Neural progenitor cell (in vitro differentiated cells): ENCODE results near the gene NEGR1. TPM values are rescaled to one million over a fixed set of nuclear protein-coding genes. Genes with fewer than 3 reads are reported as not detected.

Source experiments
- DNase-seq: peaks from one replicate; pipeline ENCODE4 v3.0.0-alpha.2; 2016; ENCODE audit warnings: low spot score
- H2AFZ ChIP-seq: fragments of 200-600 bp; sonication (generic); replicated peaks from 2 replicates; pipeline ENCODE4 v1.6.1; 2016; ENCODE audit warnings: antibody characterized with exemption
- H3F3A ChIP-seq: fragments of 200-600 bp; sonication (generic); 2 replicates; pipeline ENCODE4 v1.6.1; 2016; ENCODE audit warnings: antibody characterized with exemption, low read depth
- H3K27ac ChIP-seq: fragments of 200-600 bp; sonication (generic); 2 replicates; pipeline ENCODE4 v1.5.1; 2016; ENCODE audit warnings: mild to moderate bottlenecking
- H3K27me3 ChIP-seq: fragments of 200-600 bp; sonication (generic); 2 replicates; pipeline ENCODE4 v1.6.1; 2016; ENCODE audit warnings: mild to moderate bottlenecking, moderate library complexity
- H3K36me3 ChIP-seq: fragments of 200-600 bp; sonication (generic); 2 replicates; pipeline ENCODE4 v1.5.1; 2016
- H3K4me1 ChIP-seq: fragments of 200-600 bp; sonication (generic); 2 replicates; pipeline ENCODE4 v1.6.1; 2016; ENCODE audit warnings: mixed run types
- H3K4me2 ChIP-seq: fragments of 200-600 bp; sonication (generic); 2 replicates; pipeline ENCODE4 v1.6.1; 2016
- H3K4me3 ChIP-seq: fragments of 200-600 bp; sonication (generic); 2 replicates; pipeline ENCODE4 v1.5.1; 2016
- H3K79me2 ChIP-seq: fragments of 200-600 bp; sonication (generic); 2 replicates; pipeline ENCODE4 v1.6.1; 2016; ENCODE audit warnings: low read depth
- H3K9ac ChIP-seq: fragments of 200-600 bp; sonication (generic); 2 replicates; pipeline ENCODE4 v1.6.1; 2016
- H3K9me3 ChIP-seq: fragments of 200-600 bp; sonication (generic); 2 replicates; pipeline ENCODE4 v1.5.1; 2016; ENCODE audit warnings: low read depth
- H4K20me1 ChIP-seq: fragments of 200-600 bp; sonication (generic); 2 replicates; pipeline ENCODE4 v1.6.1; 2016; ENCODE audit warnings: low read depth
- H3K27ac Mint-ChIP-seq: 3 replicates; pipeline ENCODE4 v1.8.0; 2021; ENCODE audit warnings: mixed read lengths
- H3K27me3 Mint-ChIP-seq: 2 replicates; pipeline ENCODE4 v1.8.0; 2022; ENCODE audit warnings: low read depth, mild to moderate bottlenecking, inconsistent platforms, moderate library complexity, mixed read lengths; ENCODE audit not compliant: insufficient read depth
- H3K36me3 Mint-ChIP-seq: 3 replicates; pipeline ENCODE4 v1.8.0; 2021; ENCODE audit warnings: mixed read lengths
- H3K4me1 Mint-ChIP-seq: 3 replicates; pipeline ENCODE4 v1.8.0; 2021; ENCODE audit warnings: mixed read lengths
- H3K4me3 Mint-ChIP-seq: 3 replicates; pipeline ENCODE4 v1.8.0; 2021; ENCODE audit warnings: mild to moderate bottlenecking, moderate library complexity, mixed read lengths
- H3K9me3 Mint-ChIP-seq: 3 replicates; pipeline ENCODE4 v1.8.0; 2020; ENCODE audit warnings: mixed read lengths
- EZH2 ChIP-seq: fragments of 200-600 bp; sonication (generic); IDR thresholded peaks from 2 replicates; pipeline ENCODE4 v1.6.1; 2017; ENCODE audit warnings: antibody characterized with exemption, mild to moderate bottlenecking, moderate library complexity
- EZH2phosphoT487 ChIP-seq: fragments of 200-600 bp; sonication (generic); IDR thresholded peaks from 2 replicates; pipeline ENCODE4 v1.6.1; 2017; ENCODE audit warnings: antibody characterized with exemption
- total RNA-seq: library from RNA; depleted of rRNA; stranded (reverse); fragments of >200 nt; gene quantifications from 2 replicates; pipeline ENCODE4 v1.2.3, GENCODE V29; 2015; ENCODE audit warnings: low replicate concordance
- TF ChIP-seq, protein P1 (sequence below): fragments of 200-600 bp; sonication (generic); IDR thresholded peaks from 2 replicates; pipeline ENCODE4 v1.5.1; 2017; ENCODE audit warnings: antibody characterized with exemption, mild to moderate bottlenecking

Gene NEGR1
- total RNA-seq, 1 donor from 2014 or later = 0.62 TPM

DNA sequence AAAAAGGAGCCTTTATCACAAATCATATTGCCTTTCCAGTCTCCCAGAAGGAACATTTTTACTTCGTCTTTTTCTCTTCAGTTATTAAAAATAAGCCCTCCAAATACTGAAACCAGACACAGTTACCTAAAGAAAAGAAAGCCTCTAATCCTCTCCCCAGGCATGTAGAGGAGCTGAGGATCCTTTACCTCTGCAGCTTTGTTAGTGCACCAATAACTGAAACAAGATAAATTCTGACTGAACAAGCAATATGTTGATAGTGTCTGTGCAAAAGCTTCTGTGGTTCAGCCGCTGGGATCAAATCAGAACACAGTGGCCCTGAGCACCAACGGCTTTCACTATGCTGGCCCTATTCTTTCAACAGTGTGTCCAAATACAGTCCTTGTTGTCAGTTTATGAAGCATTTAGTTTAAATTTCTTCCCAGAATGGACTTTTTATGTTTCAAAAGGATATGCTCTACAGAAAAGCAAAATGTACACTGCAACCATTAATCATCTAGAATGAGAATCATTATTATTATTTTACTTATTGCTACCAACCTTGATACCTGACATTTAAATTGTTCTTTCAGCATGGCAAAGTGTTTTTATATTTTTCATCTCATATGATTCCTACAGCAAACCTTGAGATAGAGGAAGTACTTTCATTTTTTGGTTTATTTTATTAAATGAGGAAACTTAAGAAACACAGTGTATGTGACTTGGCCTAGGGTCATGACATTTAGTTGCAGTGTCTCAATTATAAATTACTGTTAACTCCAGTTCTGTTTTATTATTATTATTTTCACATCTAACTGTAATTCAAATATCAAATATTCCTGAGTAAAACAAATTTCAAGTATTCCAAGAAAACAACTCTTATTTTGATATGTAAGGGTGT is 217.9 kb downstream of the NEGR1 start:
- Histone ChIP-seq H3K4me2 (no peak overlapping the region), H2AFZ (no peak overlapping the region), H3K27ac (no peak overlapping the region), H3K36me3 (no peaks in the 10 kb centered on the region), H3F3A (no peaks in the 10 kb centered on the region), H3K27me3 (no peaks in the 10 kb centered on the region), H3K9me3 (no peaks in the 10 kb centered on the region), H3K4me1 (no peaks in the 10 kb centered on the region), H3K79me2 (no peaks in the 10 kb centered on the region), H3K4me3 (no peak overlapping the region), H3K9ac (no peak overlapping the region), H4K20me1 (no peaks in the 10 kb centered on the region)
- H3K4me1 Mint-ChIP-seq = peaks cover 19% of the 10 kb centered on the region
- no peaks in the 10 kb centered on the region for H3K27me3 Mint-ChIP-seq
- H3K9me3 Mint-ChIP-seq = no peaks in the 10 kb centered on the region
- no peak for DNase-seq
- H3K36me3 Mint-ChIP-seq = no peaks in the 10 kb centered on the region
- no peak for TF ChIP-seq EZH2phosphoT487
- TF ChIP-seq, protein P1, sequence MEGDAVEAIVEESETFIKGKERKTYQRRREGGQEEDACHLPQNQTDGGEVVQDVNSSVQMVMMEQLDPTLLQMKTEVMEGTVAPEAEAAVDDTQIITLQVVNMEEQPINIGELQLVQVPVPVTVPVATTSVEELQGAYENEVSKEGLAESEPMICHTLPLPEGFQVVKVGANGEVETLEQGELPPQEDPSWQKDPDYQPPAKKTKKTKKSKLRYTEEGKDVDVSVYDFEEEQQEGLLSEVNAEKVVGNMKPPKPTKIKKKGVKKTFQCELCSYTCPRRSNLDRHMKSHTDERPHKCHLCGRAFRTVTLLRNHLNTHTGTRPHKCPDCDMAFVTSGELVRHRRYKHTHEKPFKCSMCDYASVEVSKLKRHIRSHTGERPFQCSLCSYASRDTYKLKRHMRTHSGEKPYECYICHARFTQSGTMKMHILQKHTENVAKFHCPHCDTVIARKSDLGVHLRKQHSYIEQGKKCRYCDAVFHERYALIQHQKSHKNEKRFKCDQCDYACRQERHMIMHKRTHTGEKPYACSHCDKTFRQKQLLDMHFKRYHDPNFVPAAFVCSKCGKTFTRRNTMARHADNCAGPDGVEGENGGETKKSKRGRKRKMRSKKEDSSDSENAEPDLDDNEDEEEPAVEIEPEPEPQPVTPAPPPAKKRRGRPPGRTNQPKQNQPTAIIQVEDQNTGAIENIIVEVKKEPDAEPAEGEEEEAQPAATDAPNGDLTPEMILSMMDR = no peak
- TF ChIP-seq EZH2 = no peak
- H3K27ac Mint-ChIP-seq = no peak overlapping the region
- no peak overlapping the region for H3K4me3 Mint-ChIP-seq

DNA sequence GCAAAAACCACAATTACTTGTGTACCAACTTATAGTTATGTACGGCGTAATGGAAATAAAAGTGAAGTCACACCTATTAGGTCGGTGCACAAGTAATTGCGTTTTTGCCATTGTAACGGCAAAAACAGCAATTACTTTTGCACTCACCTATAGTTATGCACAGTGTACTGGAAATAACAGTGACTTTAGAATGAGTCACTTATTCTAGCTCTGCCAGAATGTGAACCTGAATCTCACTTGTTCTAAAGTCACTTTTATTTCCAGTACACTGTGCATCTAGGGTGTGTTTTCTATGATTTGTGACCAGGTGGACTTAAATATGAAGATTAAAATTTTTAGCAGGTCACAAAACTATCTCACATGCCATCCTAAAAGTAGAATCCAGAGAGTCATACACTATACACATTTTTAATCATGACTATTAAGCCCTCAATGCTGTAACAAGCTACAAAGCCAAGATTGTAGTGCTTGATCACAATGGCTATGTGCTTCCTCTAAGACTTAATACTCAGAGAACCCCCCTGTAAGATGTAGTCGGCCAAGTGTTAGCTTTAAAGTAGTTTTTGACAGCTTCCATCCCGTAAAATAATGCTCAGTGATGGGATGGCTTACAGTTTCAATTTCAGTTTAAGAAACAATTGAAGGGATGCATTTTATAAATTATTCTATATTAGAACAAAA is 218.8 kb downstream of the NEGR1 start:
- no peaks in the 10 kb centered on the region for H3K9me3 ChIP-seq
- H3K27ac Mint-ChIP-seq = no peak overlapping the region

DNA sequence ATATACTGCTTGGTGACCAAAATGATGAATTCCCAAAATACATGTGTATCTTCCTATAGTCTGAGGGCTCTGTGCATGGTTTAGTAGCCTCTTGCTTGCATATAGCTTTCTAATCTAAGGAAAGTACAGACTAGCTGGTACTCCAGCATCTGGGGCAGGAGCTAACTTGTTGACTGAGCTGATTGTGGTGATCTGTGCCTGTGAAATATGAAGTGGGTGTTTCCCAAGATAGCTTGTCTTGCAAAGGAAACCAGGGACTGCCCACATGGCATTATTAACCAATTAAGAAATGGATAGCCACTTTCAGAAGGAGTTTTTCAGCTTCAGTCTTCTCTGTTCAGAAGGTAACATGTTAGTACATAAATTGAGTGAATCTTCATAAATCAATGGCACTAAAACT is 219.8 kb downstream of the NEGR1 start:
- H3K4me3 Mint-ChIP-seq = no peak overlapping the region
- Histone ChIP-seq H3K36me3 (no peaks in the 10 kb centered on the region), H3K4me3 (no peak overlapping the region), H2AFZ (no peak overlapping the region), H3K27ac (no peak overlapping the region), H3K9me3 (no peaks in the 10 kb centered on the region), H3K9ac (no peak overlapping the region), H3K27me3 (no peaks in the 10 kb centered on the region), H3F3A (no peaks in the 10 kb centered on the region), H3K4me1 (no peaks in the 10 kb centered on the region), H3K79me2 (no peaks in the 10 kb centered on the region), H4K20me1 (no peaks in the 10 kb centered on the region), H3K4me2 (no peak overlapping the region)
- no peak for DNase-seq
- H3K9me3 Mint-ChIP-seq = no peaks in the 10 kb centered on the region
- H3K4me1 Mint-ChIP-seq = peaks cover 19% of the 10 kb centered on the region
- H3K27ac Mint-ChIP-seq = no peak overlapping the region
- TF ChIP-seq EZH2phosphoT487 (no peak), EZH2 (no peak)
- TF ChIP-seq, protein P1 = no peak
- no peaks in the 10 kb centered on the region for H3K27me3 Mint-ChIP-seq
- no peaks in the 10 kb centered on the region for H3K36me3 Mint-ChIP-seq

More for the DNA sequence above, 218.8 kb downstream of the NEGR1 start:
- H3K27me3 ChIP-seq = no peaks in the 10 kb centered on the region
- no peaks in the 10 kb centered on the region for H3K36me3 Mint-ChIP-seq
- DNase-seq = no peak
- H4K20me1 ChIP-seq = no peaks in the 10 kb centered on the region
- no peaks in the 10 kb centered on the region for H3K36me3 ChIP-seq
- H3K27ac ChIP-seq = no peak overlapping the region
- peaks cover 19% of the 10 kb centered on the region for H3K4me1 Mint-ChIP-seq
- no peaks in the 10 kb centered on the region for H3F3A ChIP-seq
- H3K27me3 Mint-ChIP-seq = no peaks in the 10 kb centered on the region
- no peak overlapping the region for H3K4me2 ChIP-seq
- H2AFZ ChIP-seq = no peak overlapping the region
- TF ChIP-seq EZH2phosphoT487 (no peak), EZH2 (no peak)
- TF ChIP-seq, protein P1 = no peak
- H3K9ac ChIP-seq = no peak overlapping the region
- H3K4me3 ChIP-seq = no peak overlapping the region
- H3K9me3 Mint-ChIP-seq = no peaks in the 10 kb centered on the region
- H3K4me3 Mint-ChIP-seq = no peak overlapping the region
- H3K4me1 ChIP-seq = no peaks in the 10 kb centered on the region
- no peaks in the 10 kb centered on the region for H3K79me2 ChIP-seq
